Inflammatory macrophage treated with lipopolysaccharide for 4 hours (primary cell): ENCODE data around the gene LAMC2.
A peak's percentile ranks its signal among the peaks of the same experiment; 100 is the strongest.

Experiments used
- DNase-seq: peaks from one replicate; pipeline ENCODE4 v3.0.0-alpha.2; 2020

The LAMC2 gene

DNA sequence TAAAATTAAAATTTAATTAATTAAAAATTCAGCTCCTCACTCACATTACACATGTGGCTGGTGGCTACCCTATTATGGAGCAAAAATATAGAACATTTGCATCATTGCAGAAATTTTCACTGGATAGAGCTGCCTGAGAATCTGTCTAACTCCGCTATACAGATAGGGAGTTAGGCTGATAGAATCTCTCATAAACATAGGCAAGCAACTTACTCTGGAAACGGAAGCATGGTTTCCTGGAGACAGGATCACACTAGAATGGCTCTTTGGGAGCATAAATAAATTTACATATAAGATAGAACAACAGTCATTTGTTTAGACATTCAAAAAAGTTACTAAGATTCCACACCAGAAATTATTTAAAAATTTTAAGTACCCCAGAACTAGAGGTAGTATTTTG lies 12.2 kb upstream of the LAMC2 start:
- no peak for DNase-seq

DNA sequence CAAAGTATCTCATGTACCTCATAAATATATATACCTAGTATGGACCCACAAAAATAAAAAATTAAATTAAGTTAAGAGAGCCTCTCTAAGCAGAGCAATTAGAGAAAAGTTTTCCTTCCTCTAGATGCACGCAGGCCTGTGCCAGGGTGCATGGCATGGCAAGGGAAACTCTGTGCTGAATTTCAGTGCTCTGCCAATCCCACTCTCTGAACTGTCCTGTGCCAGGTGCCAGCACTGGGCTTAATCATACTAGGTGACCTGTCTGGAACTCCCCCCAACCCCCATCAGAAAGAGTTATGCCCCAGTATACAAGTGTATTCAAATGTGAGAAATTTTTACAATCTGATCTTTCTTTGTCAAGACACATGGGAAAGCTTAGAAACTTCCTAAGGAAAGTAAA lies 10.4 kb upstream of the LAMC2 start:
- no peak for DNase-seq

DNA sequence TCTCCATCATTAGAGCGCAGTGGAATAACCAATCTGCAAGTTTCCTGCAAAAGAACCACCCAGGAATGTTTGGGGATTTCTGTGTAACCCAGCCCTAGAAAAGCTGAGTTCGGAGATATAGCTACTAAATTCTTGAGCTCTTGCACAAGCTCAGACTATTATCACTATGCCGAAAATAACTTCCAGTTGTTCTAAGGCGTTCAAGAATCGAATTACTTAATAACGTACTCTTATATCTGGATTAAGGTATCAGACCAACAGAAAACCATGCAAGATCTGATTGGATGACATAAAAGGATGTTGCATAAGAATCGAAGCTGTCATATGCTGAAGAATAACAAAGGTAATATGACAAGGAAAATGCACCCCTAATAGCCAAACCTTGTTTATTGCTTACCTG lies 7.5 kb upstream of the LAMC2 start:
- DNase-seq, result no peak

DNA sequence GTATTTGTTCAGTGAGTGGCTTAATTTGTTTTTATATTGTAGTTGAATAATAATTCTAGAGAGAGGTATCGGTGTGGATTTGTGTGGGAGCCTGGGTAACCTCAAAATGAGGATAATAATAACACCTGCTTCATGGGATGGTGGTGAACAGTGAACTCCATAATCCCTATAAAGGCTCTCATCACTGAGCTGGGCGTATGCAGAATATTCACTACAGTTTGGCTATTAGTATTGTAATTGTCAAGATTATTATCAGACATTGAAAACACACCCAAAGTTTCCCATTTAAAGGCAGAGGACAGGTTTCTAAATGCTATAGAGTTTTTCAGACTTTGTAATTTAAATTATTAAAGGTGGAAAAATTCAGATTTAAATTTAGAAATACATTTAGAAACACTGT lies 7.0 kb upstream of the LAMC2 start:
- no peak for DNase-seq

DNA sequence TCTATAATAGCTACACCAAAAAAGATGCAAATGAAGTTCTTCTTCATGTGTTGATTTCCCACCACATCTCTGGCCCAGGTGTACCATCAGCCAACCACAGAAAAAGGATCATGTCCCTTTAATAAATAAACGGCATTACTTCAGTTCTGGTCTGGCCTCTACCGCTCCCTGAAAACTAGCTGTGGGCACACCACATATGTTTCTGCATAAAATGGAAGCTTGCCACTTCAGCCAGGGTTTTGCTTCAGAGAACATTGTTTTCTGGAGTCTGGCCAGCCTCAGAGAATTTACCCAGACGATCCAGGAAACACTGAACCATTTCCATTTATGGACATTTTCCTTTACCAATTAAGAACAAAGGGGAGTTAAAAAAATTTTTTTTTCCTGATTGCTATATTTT lies 5.8 kb upstream of the LAMC2 start:
- DNase-seq, result no peak

DNA sequence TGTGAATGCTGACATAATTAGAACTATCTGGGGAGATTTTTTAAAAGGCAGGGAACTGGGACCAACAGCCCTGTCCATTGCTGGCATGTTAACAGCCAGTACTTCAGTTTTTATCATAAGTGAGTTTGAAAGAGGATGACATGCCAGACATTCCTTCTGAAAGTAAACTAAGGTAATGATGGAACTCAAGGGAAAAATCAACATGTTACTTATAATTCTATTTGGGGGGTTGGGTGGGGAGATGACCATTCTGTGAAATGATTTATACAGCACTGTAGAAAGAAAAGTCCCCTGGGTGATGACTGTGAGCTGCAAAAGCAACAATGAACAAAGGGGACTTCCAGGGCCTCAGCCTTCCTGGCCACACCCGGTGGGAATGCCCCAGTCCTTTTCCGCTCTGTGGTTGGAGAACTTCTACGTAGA lies 5.4 kb upstream of the LAMC2 start:
- peak; percentile 45 for DNase-seq

DNA sequence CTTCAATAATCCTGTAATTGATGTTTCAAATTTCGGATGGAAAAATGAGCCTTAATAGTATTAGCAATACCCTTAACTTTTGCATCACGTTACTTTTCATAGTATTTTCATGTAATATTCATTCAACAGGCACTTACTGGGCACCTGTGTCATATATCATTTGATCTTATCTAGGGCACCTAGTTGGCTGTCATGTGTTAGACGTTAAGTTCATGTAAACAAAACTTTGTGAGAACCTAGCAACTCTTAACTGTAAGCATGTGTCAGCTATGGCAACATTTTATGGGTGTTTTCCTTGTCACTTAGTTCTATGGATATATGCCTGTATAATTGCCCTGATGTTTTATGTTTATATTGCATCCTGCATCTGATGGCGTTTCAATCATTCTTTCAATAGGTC lies 777 bp downstream of the LAMC2 start:
- no peak for DNase-seq

DNA sequence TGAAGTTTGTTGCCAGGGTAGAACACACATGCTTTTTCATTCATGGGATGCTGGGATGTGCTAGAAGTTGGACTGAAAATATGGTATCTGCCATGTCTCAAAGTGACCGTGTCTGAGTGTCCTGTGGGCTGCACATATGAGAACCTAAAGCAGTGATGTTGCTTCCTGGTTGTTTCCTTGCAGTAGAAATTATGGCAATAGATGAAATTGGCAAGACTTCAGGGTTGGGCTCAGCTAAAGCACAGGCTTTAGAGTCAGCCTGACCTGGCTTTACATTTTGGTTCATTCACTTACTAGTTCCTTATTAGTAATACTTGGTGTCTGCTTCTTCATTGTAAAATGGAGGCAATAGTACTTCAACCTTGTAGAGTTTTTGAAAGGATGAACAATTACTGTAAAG lies 2.2 kb downstream of the LAMC2 start:
- no peak for DNase-seq

DNA sequence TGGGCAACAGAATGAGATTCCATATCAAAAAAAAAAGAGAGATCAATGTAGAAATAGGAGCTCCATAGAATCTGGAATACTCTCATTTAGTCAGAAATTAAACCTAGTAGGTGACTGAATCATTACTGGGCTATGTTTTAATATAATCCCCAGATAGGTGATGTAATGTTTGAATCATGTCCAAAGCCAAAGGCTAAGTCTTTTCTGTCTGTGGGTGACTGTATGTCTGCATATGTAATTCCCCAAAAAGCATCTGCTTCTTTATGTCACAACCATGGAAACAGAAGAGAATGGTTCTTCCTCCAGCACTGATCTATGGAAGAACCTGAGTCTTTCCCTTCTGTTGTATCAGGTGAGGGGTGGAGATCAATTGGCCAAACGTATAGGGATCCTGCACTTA lies 5.8 kb downstream of the LAMC2 start:
- no peak for DNase-seq

DNA sequence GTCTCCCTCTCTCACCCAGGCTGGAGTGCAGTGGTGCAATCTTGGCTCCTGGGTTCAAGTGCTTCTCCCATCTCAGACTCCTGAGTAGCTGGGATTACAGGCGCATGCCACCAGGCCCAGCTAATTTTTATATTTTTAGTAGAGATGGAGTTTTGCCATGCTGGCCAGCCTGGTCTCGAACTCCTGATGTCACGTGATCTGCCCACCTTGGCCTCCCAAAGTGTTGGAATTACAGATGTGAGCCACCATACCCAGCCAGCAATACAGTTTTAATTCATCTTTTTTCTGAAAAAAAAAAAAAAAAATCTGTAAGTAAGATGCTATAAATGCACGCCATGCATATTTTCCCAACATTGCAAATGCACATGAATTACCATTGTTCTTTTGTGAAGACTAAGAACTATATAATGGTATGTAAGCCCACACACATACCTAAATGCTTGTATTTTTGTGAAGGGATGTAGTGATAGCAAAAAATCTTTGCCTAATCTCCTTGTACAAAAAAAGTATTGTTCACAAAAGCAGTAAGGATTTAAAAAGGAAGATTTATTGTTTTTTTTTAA lies 8.0 kb downstream of the LAMC2 start:
- DNase-seq, result no peak

DNA sequence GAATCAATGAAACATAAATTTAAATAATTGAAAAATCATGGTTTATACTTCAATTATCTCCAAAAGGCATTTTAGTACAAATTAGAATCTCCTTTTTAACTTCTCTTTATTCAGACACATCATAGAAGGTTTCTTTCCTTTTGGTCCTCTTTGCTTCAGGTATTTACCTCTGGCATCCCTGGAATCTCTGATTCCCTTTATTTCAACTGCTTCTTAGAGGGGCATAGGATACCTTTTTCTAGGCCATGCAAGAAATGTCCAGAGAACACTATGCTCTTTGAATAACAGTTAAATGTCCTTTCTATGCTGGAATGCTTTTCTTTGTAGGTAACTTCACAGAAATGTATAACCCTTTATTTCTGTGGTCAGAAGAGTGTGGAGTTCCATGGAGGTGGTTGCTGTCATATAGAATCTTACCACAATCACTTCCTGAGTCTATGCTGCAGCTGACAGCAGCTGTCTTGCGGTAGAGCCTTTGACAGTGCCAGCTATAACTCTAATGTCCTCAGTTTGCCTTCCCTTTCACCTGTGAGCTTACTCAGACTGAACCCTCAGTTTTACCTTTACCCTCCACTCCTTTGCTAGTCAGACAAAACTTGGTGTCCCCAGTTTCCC lies 8.6 kb downstream of the LAMC2 start:
- no peak for DNase-seq

DNA sequence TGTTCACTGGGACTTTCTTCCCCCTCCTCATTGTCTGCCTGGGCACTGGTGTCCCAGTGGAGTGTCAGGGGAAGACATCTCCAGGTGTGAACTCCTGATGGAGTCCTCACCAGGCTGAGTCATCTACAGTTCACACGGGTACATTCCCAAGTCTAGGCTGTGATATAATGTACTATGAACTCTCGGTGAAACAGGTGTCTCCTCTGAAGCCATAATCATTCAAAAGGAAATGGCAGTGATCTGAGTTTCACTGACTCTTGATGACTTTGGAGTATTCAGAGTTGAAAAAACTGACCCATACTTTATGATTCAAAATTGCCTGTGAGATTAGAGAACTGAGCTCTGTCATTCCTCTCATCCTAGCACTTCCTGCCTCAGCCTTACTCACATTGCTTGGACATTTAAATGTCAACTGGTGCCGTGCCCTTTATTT lies 9.1 kb downstream of the LAMC2 start:
- no peak for DNase-seq

DNA sequence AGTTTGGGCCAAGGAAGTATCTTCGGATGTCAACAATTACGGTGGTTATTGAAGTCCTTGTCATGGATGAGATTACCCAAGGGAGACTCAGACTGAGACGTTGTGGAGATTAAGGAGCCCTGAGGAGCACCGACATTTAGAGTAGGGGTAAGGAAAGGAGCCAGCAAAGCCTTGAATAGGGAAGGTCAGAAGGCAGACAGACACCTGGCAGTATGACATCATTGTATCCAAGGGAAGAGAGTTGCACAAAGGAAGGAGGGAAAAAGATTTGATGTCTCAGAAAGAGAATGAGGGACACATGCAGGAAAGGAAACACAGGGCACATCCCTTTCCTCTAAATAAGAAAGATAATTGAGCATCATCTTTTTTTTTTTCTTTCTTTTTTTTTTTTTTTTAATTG lies 11.7 kb downstream of the LAMC2 start:
- no peak for DNase-seq

DNA sequence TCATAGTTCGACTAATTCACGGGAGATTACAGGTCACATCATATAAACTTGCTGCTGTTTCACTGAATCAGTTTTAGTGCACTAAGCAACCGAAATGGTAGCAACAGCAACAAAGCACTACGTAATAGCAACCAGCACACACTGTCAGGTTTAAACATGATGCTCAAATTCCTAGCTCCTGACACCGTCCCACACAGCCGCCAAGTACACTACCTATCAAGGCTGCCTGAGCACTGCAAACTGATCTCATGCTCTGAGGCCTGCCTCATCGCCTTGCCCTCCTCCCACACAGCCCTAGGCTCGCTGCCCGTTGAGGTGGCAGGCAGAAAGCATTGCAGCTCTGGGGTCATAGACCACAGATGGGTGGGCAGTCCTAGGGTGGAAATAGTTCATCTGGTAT lies 12.4 kb downstream of the LAMC2 start:
- DNase-seq, result no peak

DNA sequence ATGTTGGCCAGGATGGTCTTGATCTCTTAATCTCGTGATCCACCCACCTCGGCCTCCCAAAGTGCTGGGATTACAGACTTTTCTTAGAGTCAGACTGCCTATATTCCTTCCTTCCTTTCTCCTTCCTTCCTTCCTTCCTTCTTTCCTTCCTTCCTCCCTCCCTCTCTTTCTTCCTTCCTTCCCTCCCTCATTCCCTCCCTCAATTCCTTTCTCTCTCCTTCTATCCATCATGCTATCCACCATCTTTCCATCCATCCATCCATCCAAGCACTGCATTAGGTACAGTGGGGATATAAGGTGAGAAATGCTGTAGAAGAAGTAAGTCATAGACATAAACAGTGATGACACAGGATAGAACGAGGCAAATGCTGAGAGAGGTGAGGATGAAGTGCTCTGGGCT lies 13.2 kb downstream of the LAMC2 start:
- DNase-seq, result no peak

DNA sequence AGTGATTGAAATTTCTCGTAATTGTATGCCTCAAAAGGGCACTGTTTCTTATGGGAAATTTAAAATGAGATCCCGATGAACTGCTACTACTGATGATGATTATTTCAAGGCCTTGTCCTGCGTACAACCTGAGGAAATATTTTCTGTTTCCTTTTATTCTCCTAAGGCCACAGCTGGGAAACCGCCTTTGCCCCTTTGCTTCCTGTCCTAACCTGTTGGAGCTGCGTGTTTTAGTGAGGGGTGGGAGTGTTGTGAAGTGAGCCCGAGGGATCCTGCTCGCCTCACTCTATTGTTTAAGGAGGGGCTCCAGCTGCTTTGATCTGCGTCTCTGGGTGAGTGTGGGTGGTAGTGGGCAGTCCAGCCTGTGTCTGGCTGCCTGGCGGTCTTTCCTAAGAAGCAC lies 14.4 kb downstream of the LAMC2 start:
- no peak for DNase-seq

DNA sequence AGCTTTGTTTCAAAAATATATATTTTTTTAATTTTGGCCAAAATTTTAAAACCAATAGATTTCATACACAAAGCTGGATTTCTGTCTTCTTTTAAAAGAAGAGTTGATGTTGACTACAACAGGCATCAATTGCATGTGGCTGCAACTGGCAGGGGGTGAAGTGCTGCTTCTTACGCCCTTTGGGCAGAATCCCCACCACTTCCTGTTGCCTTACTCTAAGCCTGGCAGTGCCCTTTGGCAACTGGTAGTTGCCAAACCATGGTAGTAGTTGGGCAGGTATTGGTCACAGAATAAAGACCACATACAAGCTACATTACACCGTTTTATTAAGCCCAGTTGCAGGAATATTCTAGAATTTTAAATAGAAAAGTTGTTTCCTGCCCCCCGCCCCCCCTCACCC lies 17.0 kb downstream of the LAMC2 start:
- DNase-seq, result no peak

DNA sequence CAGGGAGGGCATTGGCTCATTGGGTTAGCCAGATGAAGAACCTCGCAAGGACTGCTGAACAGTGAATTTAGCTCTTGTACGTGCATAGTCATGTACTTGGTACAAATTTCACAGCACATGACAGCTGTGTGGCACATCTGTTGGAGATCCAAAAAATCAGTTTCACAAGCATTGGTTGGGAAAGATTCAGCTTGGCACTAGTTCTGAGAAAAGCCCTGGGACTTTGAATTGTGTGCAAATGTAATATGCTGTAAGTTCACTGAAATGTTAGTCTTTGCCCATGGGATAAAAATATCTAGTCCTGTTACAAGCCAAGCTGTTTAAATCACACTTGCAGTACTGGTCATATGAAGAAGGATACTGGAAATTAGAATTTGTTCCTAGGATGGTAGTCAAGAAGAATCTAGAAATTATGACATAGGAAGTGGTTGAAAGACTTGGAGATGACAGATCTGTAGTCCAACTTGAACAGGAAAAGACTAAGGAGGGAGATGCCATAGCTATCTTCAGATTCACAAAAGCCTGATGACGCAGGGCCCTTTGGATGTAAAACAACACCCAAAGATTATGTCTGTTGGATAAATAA lies 19.2 kb downstream of the LAMC2 start:
- DNase-seq, result no peak

DNA sequence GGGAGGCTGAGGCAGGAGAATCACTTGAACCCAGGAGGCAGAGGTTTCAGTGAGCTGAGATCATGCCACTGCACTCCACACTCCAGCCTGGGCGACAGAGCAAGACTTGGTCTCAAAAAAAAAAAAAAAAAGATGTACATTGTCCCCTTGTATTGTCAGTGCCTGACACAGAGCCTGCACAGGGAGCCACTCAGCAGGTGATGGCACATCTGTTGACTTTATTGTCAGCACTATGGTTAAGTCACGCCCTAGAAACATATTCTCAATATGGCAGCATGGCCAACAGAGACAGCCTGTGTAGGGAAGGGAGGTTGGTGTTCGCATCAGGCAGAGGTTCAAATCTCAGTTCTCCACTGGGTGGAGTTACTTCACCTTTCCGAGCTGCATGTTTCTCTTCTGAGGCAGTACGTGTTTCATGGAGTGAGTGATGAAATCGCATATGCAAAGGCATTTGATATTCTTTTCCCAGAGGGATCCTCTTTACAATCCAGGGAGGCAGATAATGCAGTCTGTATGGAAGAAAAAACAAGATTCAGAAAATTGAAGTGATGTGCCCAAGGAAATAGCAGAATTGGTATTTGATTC lies 20.6 kb downstream of the LAMC2 start:
- DNase-seq, result no peak

DNA sequence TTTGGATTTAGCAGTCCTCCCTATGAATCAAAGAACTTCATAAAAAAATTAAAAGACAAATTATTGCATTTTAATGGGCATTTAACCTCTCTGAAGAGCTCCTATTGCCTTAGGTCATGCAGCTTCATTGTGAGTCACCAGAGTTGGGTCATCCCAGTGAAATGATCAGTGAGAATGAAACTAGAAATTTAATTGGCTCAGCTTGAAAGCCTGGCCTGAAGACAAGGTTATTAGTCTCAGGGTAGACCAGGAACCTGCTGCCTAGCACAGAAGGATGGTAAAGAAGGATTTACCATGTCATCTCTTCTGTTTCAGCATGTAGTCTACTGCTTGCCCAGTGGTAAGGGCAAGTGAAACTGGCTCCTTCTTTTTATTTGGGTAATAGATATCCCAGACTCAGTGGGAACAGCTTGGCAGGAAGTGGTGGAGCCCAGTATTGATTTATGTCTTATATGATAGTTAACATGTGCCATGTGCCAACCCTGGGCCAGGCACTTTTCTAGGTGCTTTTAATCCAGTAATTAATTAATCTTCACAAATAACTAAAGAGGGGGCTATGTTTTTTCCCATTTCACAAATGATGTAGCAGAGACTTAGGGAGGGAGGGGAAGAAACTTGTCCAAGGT lies 23.6 kb downstream of the LAMC2 start:
- DNase-seq, result peak; percentile 84

DNA sequence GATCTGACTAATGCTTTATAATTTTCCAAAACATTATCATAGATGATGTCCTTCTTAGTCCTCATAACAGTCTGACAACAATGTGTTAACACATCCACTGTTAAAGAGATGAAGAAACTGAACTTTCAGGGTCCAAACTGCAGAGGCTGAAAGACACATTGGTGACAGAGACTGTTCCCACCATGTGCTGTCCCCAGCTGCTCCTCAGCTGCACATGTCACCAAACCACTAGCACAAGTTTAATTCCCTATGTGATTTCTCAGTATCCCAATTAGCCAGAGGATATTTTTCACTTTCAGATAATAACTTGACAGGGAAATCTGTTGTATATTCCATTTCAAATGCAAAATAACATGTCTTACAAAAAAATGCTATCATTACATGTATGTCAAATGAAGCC lies 24.6 kb downstream of the LAMC2 start:
- no peak for DNase-seq

DNA sequence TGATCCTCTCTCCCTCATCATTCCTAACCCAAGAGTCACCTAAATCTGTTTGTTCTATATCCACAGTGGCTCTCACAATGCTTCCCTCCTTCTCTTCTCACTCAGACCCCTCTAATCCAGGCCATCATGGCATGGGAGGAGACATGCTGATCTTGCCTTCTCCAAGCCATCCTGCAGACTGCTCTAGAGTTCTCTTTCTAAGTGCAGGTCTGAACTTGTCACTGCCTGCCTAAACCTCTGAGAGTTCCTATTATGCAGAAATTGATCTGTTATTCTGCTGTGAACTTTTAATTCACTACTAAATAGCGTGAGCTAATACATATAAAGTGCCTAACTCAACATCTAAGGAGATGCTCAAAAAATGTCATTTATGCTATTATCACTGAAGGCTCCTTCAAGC lies 26.8 kb downstream of the LAMC2 start:
- no peak for DNase-seq

DNA sequence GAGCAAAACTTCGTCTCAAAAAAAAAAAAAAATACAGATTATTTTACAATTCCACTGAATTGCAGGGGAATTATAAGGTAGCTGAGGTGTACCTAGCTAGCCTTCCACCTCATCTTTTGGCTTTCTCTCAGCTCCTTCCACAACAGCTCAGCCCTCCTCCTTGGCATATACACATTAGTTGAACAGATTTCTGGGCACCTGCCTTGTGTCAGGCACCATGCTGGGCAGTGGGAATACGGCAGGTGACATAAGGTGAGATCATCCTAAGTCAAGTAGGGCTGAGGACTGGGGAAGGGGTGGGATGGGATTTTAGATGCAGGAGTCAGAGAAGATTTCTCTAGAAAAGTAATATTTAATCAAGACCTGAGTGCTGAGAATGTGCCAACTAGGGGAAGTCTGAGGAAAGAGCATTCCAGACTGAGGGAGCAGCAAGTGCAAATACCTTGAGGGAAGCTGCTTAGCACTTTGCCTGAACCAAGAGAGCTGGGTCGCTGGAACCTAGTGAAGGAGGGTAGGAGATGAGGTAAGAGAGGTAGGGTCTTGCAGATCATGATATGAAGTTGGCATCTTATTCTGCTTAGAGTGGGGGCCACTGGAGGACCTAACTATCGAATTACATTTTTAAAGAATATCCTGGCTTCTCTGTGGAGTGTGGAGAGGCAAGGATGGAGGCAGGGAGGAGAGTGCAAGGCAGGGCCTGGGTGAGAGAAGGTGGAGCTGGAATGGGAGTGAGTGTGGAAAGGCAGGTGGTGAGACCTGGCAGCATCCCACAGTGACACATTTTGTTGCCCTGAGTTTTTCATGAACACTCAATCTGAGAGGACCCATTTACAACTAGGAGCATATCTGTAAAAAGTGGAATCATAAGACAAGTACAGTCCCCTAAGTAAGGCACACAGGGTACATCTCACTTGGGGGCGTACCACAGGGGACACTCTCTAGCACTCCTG lies 28.2 kb downstream of the LAMC2 start:
- DNase-seq, result no peak
